PC-9 (cell line): ENCODE measurements around the gene FILIP1L. TPM values are rescaled to one million over a fixed set of nuclear protein-coding genes. Genes with fewer than 3 reads are reported as not detected.

Source experiments
- BruUV-seq: library from RNA; stranded (reverse); fragments of 400-500 nt; replicated peaks from 2 replicates; lab custom pipeline; 2021; lab: Mats Ljungman, UMichigan
- CTCF ChIA-PET: fragments of 300-600 bp; sonication (Branson Sonifier 250); formaldehyde crosslinking; loops from one replicate; lab custom pipeline; 2022; ENCODE audit warnings: antibody characterized with exemption; lab: Charles Lee
- POLR2A ChIA-PET: fragments of 300-600 bp; sonication (Branson Sonifier 250); formaldehyde crosslinking; loops from one replicate; lab custom pipeline; 2022; ENCODE audit warnings: antibody characterized with exemption; ENCODE audit not compliant: unreplicated experiment; lab: Charles Lee
- DNase-seq, 2 experiments: peaks; one replicate each; pipeline versions ENCODE4 v3.0.0 to v3.0.0-alpha.2; 2015 to 2022; ENCODE audit warnings: mixed read lengths in 1 of 2
- H2AFZ ChIP-seq: fragments of 200-600 bp; sonication (generic); 2 replicates; pipeline ENCODE4 v1.8.1; 2017; ENCODE audit warnings: antibody characterized with exemption
- H3F3A ChIP-seq: fragments of 200-600 bp; sonication (generic); 2 replicates; pipeline ENCODE4 v1.8.1; 2017; ENCODE audit warnings: antibody characterized with exemption, mild to moderate bottlenecking, low read depth; ENCODE audit not compliant: insufficient read depth
- H3K27ac ChIP-seq: fragments of 200-600 bp; sonication (generic); 2 replicates; pipeline ENCODE4 v1.6.1; 2016; ENCODE audit warnings: mixed run types
- H3K27me3 ChIP-seq: fragments of 200-600 bp; sonication (generic); 2 replicates; pipeline ENCODE4 v1.6.1; 2016; ENCODE audit warnings: low read depth, mixed run types; ENCODE audit not compliant: insufficient read depth
- H3K36me3 ChIP-seq: fragments of 200-600 bp; sonication (generic); 2 replicates; pipeline ENCODE4 v1.6.1; 2016; ENCODE audit warnings: low read depth, mixed run types
- H3K4me1 ChIP-seq: fragments of 200-600 bp; sonication (generic); replicated peaks from 2 replicates; pipeline ENCODE4 v1.6.1; 2016; ENCODE audit warnings: mixed run types; ENCODE audit not compliant: insufficient read depth
- H3K4me2 ChIP-seq: fragments of 200-600 bp; sonication (generic); 2 replicates; pipeline ENCODE4 v1.6.1; 2017; ENCODE audit warnings: mixed run types
- H3K4me3 ChIP-seq: fragments of 200-600 bp; sonication (generic); 2 replicates; pipeline ENCODE4 v1.6.1; 2016; ENCODE audit warnings: mixed run types
- H3K79me2 ChIP-seq: fragments of 200-600 bp; sonication (generic); 2 replicates; pipeline ENCODE4 v1.6.1; 2017; ENCODE audit warnings: low read depth, mixed run types
- H3K9me2 ChIP-seq: fragments of 200-600 bp; sonication (generic); 2 replicates; pipeline ENCODE4 v1.8.1; 2017; ENCODE audit warnings: mild to moderate bottlenecking; ENCODE audit not compliant: insufficient read depth
- H3K9me3 ChIP-seq: fragments of 200-600 bp; sonication (generic); 2 replicates; pipeline ENCODE4 v1.8.1; 2016; ENCODE audit warnings: low read depth; ENCODE audit not compliant: insufficient read depth
- H4K20me1 ChIP-seq: fragments of 200-600 bp; sonication (generic); 2 replicates; pipeline ENCODE4 v1.8.1; 2017; ENCODE audit not compliant: insufficient read depth
- EZH2 ChIP-seq: fragments of 200-600 bp; sonication (generic); IDR thresholded peaks from 2 replicates; pipeline ENCODE4 v1.8.0; 2017; ENCODE audit warnings: antibody characterized with exemption, low read depth
- intact Hi-C: fragments of 100-400 bp; cut with micrococcal nuclease; formaldehyde crosslinking; loops from one replicate; pipeline ENCODE4 v1.10.0; 2022; ENCODE audit not compliant: unreplicated experiment
- total RNA-seq: library from RNA; stranded (reverse); gene quantifications from 2 replicates; pipeline ENCODE4 v1.2.3, GENCODE V29; 2021
- TF ChIP-seq, protein P1 (sequence below): fragments of 200-600 bp; sonication (generic); conservative IDR thresholded peaks from 2 replicates; pipeline ENCODE4 v1.6.1; 2017; ENCODE audit warnings: mixed run types, antibody characterized with exemption, mild to moderate bottlenecking, moderate library complexity

FILIP1L gene
- total RNA-seq, 1 experiment from 2014 or later: 16.8 TPM

DNA sequence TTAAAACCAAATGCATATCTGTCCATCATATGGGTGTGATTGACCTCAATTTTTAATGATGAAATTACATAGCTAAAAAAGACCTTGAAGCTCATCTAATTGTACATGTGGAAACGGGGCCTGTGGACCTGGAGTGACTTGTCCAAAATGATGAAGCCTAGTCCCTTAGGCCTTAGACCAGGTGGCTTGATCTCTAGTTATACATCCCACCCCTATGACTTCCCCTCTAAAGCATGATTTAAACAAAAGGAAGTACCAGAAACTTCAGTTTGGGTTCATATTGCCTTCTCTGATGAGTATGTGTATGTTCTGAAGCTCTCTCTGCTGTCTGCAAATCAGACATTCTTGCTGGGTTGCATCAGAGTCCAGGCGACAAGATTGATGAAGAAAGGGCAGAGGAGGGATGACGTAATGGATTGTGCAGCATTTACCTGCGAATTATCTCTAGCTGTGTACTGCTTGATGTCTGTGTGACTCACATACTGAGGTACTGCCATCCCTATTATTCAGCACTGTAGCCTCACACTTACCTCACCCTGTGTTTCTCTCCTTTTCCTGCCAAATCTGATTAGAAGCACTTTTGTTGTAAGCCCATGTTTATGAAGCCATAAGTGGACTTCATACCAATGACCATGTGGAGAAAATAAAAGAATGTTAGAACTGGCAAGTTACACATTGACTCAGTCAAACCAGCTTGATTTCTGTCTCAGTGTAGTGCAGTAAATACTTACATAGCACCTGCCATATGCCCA lies 111.5 kb downstream of the FILIP1L start:
- no peak overlapping the region for H2AFZ ChIP-seq
- DNase-seq: peak; percentile 79 to 100

DNA sequence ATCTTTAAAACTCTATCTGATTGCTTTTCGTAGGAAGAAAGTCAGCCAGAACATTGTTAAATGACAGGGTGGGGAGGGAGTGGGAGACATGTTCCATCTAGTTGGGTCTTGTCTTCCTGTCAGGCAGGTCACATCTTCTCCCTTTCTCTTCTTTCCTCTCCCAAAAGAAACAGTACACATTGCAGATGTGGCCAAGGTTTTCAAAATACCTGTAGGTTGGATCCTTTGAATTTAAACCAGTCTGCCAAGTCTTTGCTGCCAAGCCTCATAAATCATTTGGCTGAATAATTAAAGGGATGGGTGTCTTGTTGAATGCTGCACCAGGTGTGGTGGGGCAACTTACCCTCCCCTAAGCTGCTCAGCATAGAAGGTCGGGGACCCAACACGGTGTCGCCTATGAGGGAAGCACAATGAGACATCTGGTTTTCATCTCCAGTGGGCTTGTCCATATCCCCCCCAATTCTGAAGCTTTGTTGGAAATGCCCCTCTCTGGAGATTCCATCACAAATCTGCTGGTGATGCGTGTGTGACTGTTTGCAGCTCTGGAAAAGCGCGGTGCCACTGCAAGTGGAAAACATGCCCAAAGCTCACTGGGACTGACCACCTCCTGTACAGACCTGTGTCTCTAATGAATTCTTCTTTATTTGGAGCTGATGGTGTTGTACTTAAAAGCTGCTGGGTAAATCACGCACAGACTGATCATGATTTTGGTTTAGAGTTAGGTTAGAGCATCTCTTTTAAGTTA lies 112.6 kb downstream of the FILIP1L start:
- TF ChIP-seq, protein P1, sequence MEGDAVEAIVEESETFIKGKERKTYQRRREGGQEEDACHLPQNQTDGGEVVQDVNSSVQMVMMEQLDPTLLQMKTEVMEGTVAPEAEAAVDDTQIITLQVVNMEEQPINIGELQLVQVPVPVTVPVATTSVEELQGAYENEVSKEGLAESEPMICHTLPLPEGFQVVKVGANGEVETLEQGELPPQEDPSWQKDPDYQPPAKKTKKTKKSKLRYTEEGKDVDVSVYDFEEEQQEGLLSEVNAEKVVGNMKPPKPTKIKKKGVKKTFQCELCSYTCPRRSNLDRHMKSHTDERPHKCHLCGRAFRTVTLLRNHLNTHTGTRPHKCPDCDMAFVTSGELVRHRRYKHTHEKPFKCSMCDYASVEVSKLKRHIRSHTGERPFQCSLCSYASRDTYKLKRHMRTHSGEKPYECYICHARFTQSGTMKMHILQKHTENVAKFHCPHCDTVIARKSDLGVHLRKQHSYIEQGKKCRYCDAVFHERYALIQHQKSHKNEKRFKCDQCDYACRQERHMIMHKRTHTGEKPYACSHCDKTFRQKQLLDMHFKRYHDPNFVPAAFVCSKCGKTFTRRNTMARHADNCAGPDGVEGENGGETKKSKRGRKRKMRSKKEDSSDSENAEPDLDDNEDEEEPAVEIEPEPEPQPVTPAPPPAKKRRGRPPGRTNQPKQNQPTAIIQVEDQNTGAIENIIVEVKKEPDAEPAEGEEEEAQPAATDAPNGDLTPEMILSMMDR: no peak
- no peak for TF ChIP-seq EZH2
- Histone ChIP-seq H3F3A (peaks cover 29% of the 10 kb centered on the region), H3K9me2 (no peaks in the 10 kb centered on the region), H3K9me3 (peaks cover 2% of the 10 kb centered on the region; the same call in 1 of the 2 replicates), H3K4me3 (no peak overlapping the region), H3K4me2 (peak overlapping the region; percentile 50; the same call in 1 of the 2 replicates), H2AFZ (no peak overlapping the region), H3K27ac (peak overlapping the region; percentile 60), H3K27me3 (no peaks in the 10 kb centered on the region), H3K36me3 (no peaks in the 10 kb centered on the region), H3K79me2 (peaks cover 7% of the 10 kb centered on the region; the same call in 1 of the 2 replicates), H3K4me1 (peaks cover 49% of the 10 kb centered on the region), H4K20me1 (no peaks in the 10 kb centered on the region)
- ChIA-PET POLR2A (interaction anchor here (1.1 to 1.6 kb wide), 2 partner anchors 99 to 100 kb away, joined by 5 to 7 read pairs; no protein-coding TSS in a partner anchor), CTCF (interaction anchor here (0.5 to 1.2 kb wide), 2 partner anchors 12 to 125 kb away, joined by 3 to 4 read pairs; no protein-coding TSS in a partner anchor)
- intact Hi-C loops: loop anchor here (2.0 kb wide), 3 partner anchors 101 to 253 kb away; no protein-coding TSS in a partner anchor
- no TSS peak for BruUV-seq
- peak; percentile 10 to 64 for DNase-seq

More for the DNA sequence above, 111.5 kb downstream of the FILIP1L start:
- TF ChIP-seq, protein P1: no peak
- TF ChIP-seq EZH2: no peak
- Histone ChIP-seq H3K9me2 (no peaks in the 10 kb centered on the region), H3K4me2 (peak overlapping the region; percentile 50), H3K36me3 (no peaks in the 10 kb centered on the region), H3K27ac (peak overlapping the region; percentile 60), H3K27me3 (no peaks in the 10 kb centered on the region), H3K9me3 (no peaks in the 10 kb centered on the region), H3K79me2 (no peaks in the 10 kb centered on the region; the same call in 1 of the 2 replicates), H4K20me1 (no peaks in the 10 kb centered on the region), H3F3A (peaks cover 35% of the 10 kb centered on the region), H3K4me3 (no peak overlapping the region), H3K4me1 (peaks cover 57% of the 10 kb centered on the region)
- intact Hi-C loops: loop anchor here (1.0 to 2.0 kb wide), 4 partner anchors 39 to 252 kb away; no protein-coding TSS in a partner anchor
- no TSS peak for BruUV-seq
- ChIA-PET POLR2A (interaction anchor here (0.5 to 1.6 kb wide), 7 partner anchors 38 to 1570 kb away, joined by 3 to 7 read pairs (median 5); no protein-coding TSS in a partner anchor), CTCF (interaction anchor here (0.6 to 1.4 kb wide), 6 partner anchors 11 to 254 kb away, joined by 3 to 4 read pairs (median 4); no protein-coding TSS in a partner anchor)

DNA sequence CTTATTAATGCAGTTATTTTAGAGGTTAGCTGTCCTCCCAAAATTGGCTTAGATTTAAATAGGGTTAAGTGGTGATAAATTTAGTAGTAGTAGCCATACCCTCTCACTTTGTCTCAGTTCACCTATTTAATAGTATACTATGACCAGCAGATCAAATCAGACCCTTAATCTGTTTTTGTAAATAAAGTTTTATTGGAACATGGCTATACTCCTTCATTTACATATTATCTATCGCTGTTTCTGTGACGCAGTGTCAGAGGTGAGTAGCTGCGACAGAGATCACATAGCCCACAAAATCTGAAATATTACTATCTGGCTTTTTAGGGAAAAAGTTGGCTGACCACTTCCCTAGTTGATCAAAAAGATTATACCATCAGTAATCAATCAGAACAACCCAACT lies 113.2 kb downstream of the FILIP1L start:
- POLR2A ChIA-PET: no interaction called here

More for the DNA sequence above, 113.2 kb downstream of the FILIP1L start:
- no peaks in the 10 kb centered on the region for H3K27me3 ChIP-seq
- no peak overlapping the region for H3K27ac ChIP-seq
- BruUV-seq: no TSS peak
- no peaks in the 10 kb centered on the region for H4K20me1 ChIP-seq
- H3F3A ChIP-seq: peaks cover 23% of the 10 kb centered on the region
- H3K4me3 ChIP-seq: no peak overlapping the region
- CTCF ChIA-PET: no interaction called here
- H2AFZ ChIP-seq: no peak overlapping the region
- intact Hi-C loops: no loop called here
- peaks cover 7% of the 10 kb centered on the region; the same call in 1 of the 2 replicates for H3K79me2 ChIP-seq
- H3K4me1 ChIP-seq: peaks cover 43% of the 10 kb centered on the region
- peaks cover 4% of the 10 kb centered on the region for H3K9me3 ChIP-seq
- no peaks in the 10 kb centered on the region for H3K9me2 ChIP-seq
- DNase-seq: no peak
- no peak overlapping the region for H3K4me2 ChIP-seq
- H3K36me3 ChIP-seq: no peaks in the 10 kb centered on the region
- TF ChIP-seq, protein P1: no peak
- TF ChIP-seq EZH2: no peak
